Parathyroid adenoma (tissue), 2 donors: ENCODE data around the gene IL6.
"Not testable (repeated sequence)": the region's sequence is repeated elsewhere in the genome, so short reads cannot be mapped to it uniquely, and the experiment has no call there.

Source experiments
- H2AFZ ChIP-seq: fragments of 300-600 bp; sonication (generic); one replicate; pipeline ENCODE4 v1.7.0; 2017; ENCODE audit warnings: antibody characterized with exemption, mild to moderate bottlenecking
- H3K27ac ChIP-seq: fragments of 300-600 bp; sonication (generic); one replicate; pipeline ENCODE4 v1.7.0; 2017
- H3K27me3 ChIP-seq: fragments of 300-600 bp; sonication (generic); one replicate; pipeline ENCODE4 v1.7.0; 2017; ENCODE audit warnings: low read length; ENCODE audit not compliant: control insufficient read depth, insufficient read depth
- H3K36me3 ChIP-seq: fragments of 300-600 bp; sonication (generic); one replicate; pipeline ENCODE4 v1.7.0; 2017; ENCODE audit warnings: low read length; ENCODE audit not compliant: control insufficient read depth, insufficient read depth
- H3K4me1 ChIP-seq: fragments of 300-600 bp; sonication (generic); one replicate; pipeline ENCODE4 v1.7.0; 2017; ENCODE audit warnings: control low read depth
- H3K4me2 ChIP-seq: fragments of 300-600 bp; sonication (generic); one replicate; pipeline ENCODE4 v1.7.0; 2017; ENCODE audit warnings: low read length
- H3K4me3 ChIP-seq: fragments of 300-600 bp; sonication (generic); one replicate; pipeline ENCODE4 v1.7.0; 2017; ENCODE audit warnings: low read depth, low read length
- H3K79me2 ChIP-seq: fragments of 300-600 bp; sonication (generic); one replicate; pipeline ENCODE4 v1.7.0; 2017; ENCODE audit warnings: control low read depth
- H3K9ac ChIP-seq: fragments of 300-600 bp; sonication (generic); one replicate; pipeline ENCODE4 v1.7.0; 2017; ENCODE audit warnings: mild to moderate bottlenecking
- H3K9me3 ChIP-seq: fragments of 300-600 bp; sonication (generic); one replicate; pipeline ENCODE4 v1.7.0; 2017; ENCODE audit warnings: low read length; ENCODE audit not compliant: control insufficient read depth
- TF ChIP-seq, protein P1 (sequence below): fragments of 300-600 bp; sonication (generic); IDR thresholded peaks from one replicate; pipeline ENCODE4 v1.7.0; 2017; ENCODE audit warnings: antibody characterized with exemption, mild to moderate bottlenecking
- donor health status: primary hyperparathyroidism.

The IL6 gene

DNA sequence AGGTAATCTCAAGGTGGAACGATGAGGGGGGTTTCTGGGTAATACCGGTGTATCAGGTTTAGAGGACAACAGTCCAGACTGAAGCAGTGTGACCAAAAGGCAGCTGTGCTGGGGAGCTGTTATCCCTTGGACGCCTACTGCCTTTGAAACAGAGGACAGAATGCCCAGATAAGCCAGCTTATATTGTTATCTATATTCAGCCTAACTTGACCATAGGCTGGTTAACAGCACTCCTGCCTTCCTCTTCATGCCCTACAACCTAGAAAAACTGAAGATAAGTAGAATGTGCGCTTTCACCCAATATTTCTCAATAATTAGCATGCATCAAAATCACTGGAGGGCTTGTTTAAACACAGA lies 44.9 kb downstream of the IL6 start:
- Histone ChIP-seq H3K4me1 (no peaks in the 10 kb centered on the region), H3K79me2 (no peaks in the 10 kb centered on the region), H3K4me3 (no peak overlapping the region), H3K9me3 (no peaks in the 10 kb centered on the region), H3K27ac (no peak overlapping the region), H3K4me2 (no peak overlapping the region), H2AFZ (no peak overlapping the region), H3K9ac (no peak overlapping the region), H3K27me3 (no peaks in the 10 kb centered on the region), H3K36me3 (no peaks in the 10 kb centered on the region)
- TF ChIP-seq, protein P1, sequence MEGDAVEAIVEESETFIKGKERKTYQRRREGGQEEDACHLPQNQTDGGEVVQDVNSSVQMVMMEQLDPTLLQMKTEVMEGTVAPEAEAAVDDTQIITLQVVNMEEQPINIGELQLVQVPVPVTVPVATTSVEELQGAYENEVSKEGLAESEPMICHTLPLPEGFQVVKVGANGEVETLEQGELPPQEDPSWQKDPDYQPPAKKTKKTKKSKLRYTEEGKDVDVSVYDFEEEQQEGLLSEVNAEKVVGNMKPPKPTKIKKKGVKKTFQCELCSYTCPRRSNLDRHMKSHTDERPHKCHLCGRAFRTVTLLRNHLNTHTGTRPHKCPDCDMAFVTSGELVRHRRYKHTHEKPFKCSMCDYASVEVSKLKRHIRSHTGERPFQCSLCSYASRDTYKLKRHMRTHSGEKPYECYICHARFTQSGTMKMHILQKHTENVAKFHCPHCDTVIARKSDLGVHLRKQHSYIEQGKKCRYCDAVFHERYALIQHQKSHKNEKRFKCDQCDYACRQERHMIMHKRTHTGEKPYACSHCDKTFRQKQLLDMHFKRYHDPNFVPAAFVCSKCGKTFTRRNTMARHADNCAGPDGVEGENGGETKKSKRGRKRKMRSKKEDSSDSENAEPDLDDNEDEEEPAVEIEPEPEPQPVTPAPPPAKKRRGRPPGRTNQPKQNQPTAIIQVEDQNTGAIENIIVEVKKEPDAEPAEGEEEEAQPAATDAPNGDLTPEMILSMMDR, result no peak

GRCh38 chr7:22772885-22773284 lies 45.9 kb downstream of the IL6 start:
- H3K79me2 ChIP-seq, result no peaks in the 10 kb centered on the region
- H2AFZ ChIP-seq, result no peak overlapping the region
- no peak overlapping the region for H3K9ac ChIP-seq
- H3K27ac ChIP-seq, result no peak overlapping the region
- H3K9me3 ChIP-seq, result no peaks in the 10 kb centered on the region
- no peaks in the 10 kb centered on the region for H3K4me1 ChIP-seq
- H3K4me3 ChIP-seq, result no peak overlapping the region
- H3K4me2 ChIP-seq, result no peak overlapping the region
- no peaks in the 10 kb centered on the region for H3K36me3 ChIP-seq
- TF ChIP-seq, protein P1, result no peak
- no peaks in the 10 kb centered on the region for H3K27me3 ChIP-seq

DNA sequence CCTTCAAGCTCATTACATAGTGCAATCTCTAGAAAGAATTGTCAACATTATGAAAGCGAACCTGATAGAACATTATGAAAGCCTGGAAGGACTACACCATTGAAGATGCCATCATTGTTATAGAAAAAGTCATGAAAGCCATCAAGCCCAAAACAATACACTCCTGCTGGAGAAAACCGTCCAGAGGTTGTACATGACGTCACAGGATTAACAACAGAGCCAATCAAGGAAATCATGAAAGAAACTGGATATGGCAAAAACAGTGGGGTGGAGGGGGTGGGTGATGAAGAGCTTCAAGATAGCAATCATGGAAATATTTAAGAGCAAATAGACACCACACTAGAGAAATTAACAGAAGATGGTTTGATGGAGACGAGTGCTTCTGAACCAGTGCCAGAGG lies 50.0 kb downstream of the IL6 start:
- H3K9ac ChIP-seq, result no peak overlapping the region
- H3K4me2 ChIP-seq, result no peak overlapping the region
- no peaks in the 10 kb centered on the region for H3K4me1 ChIP-seq
- TF ChIP-seq, protein P1, result no peak
- no peak overlapping the region for H3K4me3 ChIP-seq
- no peaks in the 10 kb centered on the region for H3K9me3 ChIP-seq
- H3K27ac ChIP-seq, result no peak overlapping the region
- H2AFZ ChIP-seq, result no peak overlapping the region
- H3K36me3 ChIP-seq, result no peaks in the 10 kb centered on the region
- no peaks in the 10 kb centered on the region for H3K79me2 ChIP-seq
- H3K27me3 ChIP-seq, result no peaks in the 10 kb centered on the region

DNA sequence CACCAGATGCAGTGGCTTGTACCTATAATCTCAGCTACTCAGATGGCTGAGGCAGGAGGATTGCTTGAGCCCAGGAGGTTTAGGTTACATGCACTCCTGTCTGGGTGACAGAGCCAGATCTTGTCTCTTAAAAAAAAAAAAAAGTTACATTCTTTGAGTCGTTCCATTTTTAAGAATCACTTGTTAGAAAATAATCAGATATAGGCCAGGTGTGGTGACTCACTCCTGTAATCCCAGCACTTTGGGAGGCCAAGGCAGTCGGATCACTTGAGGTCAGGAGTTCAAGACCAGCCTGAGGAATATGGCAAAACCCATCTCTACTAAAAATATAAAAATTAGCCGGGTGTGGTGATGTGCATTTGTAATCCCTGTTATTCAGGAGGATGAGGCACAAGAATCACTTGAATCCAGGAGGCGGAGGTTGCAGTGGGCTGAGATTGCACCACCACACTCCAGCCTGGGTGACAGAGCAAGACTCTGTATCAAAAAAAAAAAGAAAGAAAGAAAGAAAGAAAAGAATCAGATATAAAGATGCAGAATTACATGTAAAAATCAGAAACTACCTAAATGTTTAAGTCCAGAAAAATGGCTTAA lies 52.8 kb downstream of the IL6 start:
- not testable (repeated sequence) for H3K4me1 ChIP-seq, H3K36me3 ChIP-seq, H3K4me3 ChIP-seq, H3K9ac ChIP-seq, H2AFZ ChIP-seq, H3K79me2 ChIP-seq, H3K27me3 ChIP-seq, H3K9me3 ChIP-seq, H3K27ac ChIP-seq, H3K4me2 ChIP-seq

- H3K36me3 ChIP-seq, result no peaks in the 10 kb centered on the region
- no peaks in the 10 kb centered on the region for H3K79me2 ChIP-seq
- TF ChIP-seq, protein P1, result no peak
- no peak overlapping the region for H3K4me3 ChIP-seq
- H3K4me1 ChIP-seq, result no peaks in the 10 kb centered on the region
- H3K9me3 ChIP-seq, result no peaks in the 10 kb centered on the region
- H3K9ac ChIP-seq, result no peak overlapping the region
- H3K27me3 ChIP-seq, result no peaks in the 10 kb centered on the region
- no peak overlapping the region for H3K27ac ChIP-seq
- no peak overlapping the region for H2AFZ ChIP-seq
- no peak overlapping the region for H3K4me2 ChIP-seq
Measured at GRCh38 chr7:22781230-22781711, 54.3 kb downstream of the IL6 start.
